Mucosa of descending colon (tissue), 3 donors: ENCODE measurements around the gene OR6K6. TPM values are rescaled to one million over a fixed set of nuclear protein-coding genes. Genes with fewer than 3 reads are reported as not detected.

Source experiments
- ATAC-seq: fragments of 200-7000 bp; cut with Tn5 transposase; one replicate; pipeline ENCODE4 v1.9.1; 2020; ENCODE audit warnings: mild to moderate bottlenecking, moderate library complexity
- DNase-seq, 3 donors: peaks; one replicate each; pipeline ENCODE4 v3.0.0-alpha.2; 2020
- H3K36me3 ChIP-seq: fragments of 200-600 bp; one replicate; pipeline ENCODE4 v1.8.0; 2021; ENCODE audit warnings: low read depth, mild to moderate bottlenecking
- H3K4me1 ChIP-seq: fragments of 200-600 bp; one replicate; pipeline ENCODE4 v1.8.0; 2021; ENCODE audit warnings: low read depth, mild to moderate bottlenecking
- H3K4me3 ChIP-seq: fragments of 200-600 bp; one replicate; pipeline ENCODE4 v1.8.0; 2021; ENCODE audit warnings: mild to moderate bottlenecking
- H3K9me3 ChIP-seq: fragments of 200-600 bp; one replicate; pipeline ENCODE4 v1.8.0; 2021; ENCODE audit warnings: mild to moderate bottlenecking
- intact Hi-C, 2 donors: fragments of 100-400 bp; cut with DNase I in 1 of 2; cut with micrococcal nuclease in 1 of 2; formaldehyde crosslinking; loops; one replicate each; pipeline versions ENCODE4 v1.11.0 to v1.11.1; 2022; cut with DNase I, micrococcal nuclease
- total RNA-seq, 3 donors: library from RNA; stranded (reverse); fragmentation: NEBNext Ultra II Directional in 2 of 3; extraction: Animal tissue kit (Norgen Biotek cat#: 25700) in 2 of 3; gene quantifications; one replicate each; pipeline versions ENCODE4 v1.2.1 to v1.2.4, GENCODE V29; 2021 to 2023
- TF ChIP-seq, protein P1 (sequence below): fragments of 200-600 bp; IDR thresholded peaks from one replicate; pipeline ENCODE4 v1.8.0; 2022; ENCODE audit warnings: antibody characterized with exemption, mild to moderate bottlenecking
- donor health status: DM: no; HTN: no; CAD: no; lungs with moderate emphysema.
- donor health status: DM: no; HTN: no; CAD: no.
- donor health status: DM: no; HTN: yes; CAD: no.

Gene OR6K6
- total RNA-seq, 3 donors from 2014 or later, result not detected

DNA sequence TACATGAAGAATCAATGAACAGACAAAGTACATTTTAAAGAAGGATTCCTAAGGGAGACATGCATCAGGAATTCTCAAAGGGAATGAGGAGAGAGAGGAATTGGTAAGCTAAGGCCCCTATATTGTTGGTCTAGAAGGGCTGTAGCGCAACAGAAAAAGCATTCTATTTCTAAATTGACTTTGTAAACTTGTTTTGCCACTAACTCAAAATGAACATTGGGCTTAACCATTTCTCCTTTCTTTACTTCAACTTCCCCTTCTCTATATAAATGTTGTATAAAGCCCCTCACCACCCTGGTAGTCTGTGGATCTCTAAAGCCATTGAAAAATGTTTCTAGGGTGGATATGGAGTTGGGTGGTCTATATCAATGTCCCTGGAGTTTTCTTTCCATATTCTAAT lies 46.9 kb downstream of the OR6K6 start:
- Histone ChIP-seq H3K4me1 (no peaks in the 10 kb centered on the region), H3K9me3 (no peaks in the 10 kb centered on the region), H3K4me3 (no peak overlapping the region), H3K36me3 (no peaks in the 10 kb centered on the region)
- intact Hi-C loops, result no loop called here
- no peak for DNase-seq
- ATAC-seq, result no peak
- TF ChIP-seq, protein P1, sequence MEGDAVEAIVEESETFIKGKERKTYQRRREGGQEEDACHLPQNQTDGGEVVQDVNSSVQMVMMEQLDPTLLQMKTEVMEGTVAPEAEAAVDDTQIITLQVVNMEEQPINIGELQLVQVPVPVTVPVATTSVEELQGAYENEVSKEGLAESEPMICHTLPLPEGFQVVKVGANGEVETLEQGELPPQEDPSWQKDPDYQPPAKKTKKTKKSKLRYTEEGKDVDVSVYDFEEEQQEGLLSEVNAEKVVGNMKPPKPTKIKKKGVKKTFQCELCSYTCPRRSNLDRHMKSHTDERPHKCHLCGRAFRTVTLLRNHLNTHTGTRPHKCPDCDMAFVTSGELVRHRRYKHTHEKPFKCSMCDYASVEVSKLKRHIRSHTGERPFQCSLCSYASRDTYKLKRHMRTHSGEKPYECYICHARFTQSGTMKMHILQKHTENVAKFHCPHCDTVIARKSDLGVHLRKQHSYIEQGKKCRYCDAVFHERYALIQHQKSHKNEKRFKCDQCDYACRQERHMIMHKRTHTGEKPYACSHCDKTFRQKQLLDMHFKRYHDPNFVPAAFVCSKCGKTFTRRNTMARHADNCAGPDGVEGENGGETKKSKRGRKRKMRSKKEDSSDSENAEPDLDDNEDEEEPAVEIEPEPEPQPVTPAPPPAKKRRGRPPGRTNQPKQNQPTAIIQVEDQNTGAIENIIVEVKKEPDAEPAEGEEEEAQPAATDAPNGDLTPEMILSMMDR, result no peak

DNA sequence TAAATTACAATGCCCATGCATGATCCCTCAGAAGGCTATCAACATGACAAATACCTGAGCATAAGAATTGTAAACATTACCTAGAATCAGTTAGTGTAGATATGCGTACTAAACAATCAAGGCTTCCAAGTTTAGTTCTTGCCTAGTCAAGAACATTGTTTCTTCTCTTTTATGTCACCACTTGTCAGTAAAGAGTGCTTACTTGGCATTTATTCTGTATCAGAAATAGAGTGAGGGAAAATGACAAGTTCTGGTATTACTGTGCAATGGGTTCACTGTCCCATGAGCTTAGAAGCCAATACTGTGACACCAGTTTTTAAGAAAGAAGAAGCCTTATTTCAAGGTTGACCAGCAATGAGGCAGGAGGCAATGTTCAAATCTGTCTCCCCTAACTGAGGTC lies 49.2 kb downstream of the OR6K6 start:
- intact Hi-C loops, result no loop called here
- H3K36me3 ChIP-seq, result no peaks in the 10 kb centered on the region
- DNase-seq (no peak), ATAC-seq (no peak)
- no peaks in the 10 kb centered on the region for H3K4me1 ChIP-seq
- no peaks in the 10 kb centered on the region for H3K9me3 ChIP-seq
- no peak overlapping the region for H3K4me3 ChIP-seq
- TF ChIP-seq, protein P1, result no peak

Other genes starting within 250 kb of the OR6K6 start
- not detected for gene OR6Y1, start 200.3 kb upstream of the OR6K6 start, total RNA-seq
- not detected for gene OR6P1, start 184.1 kb upstream of the OR6K6 start, total RNA-seq
- not detected for gene OR10X1, start 174.8 kb upstream of the OR6K6 start, total RNA-seq
- gene OR10Z1, start 149.5 kb upstream of the OR6K6 start, total RNA-seq, result not detected
- gene SPTA1, start 68.0 kb upstream of the OR6K6 start, total RNA-seq, result under 1 TPM in 2 of 3 donors, not detected in 1; 0.24 to 0.41 TPM
- not detected for gene OR6K2, start 54.1 kb upstream of the OR6K6 start, total RNA-seq
- gene OR6K3, start 34.0 kb upstream of the OR6K6 start, total RNA-seq, result not detected
- gene OR6N1, start 17.5 kb downstream of the OR6K6 start, total RNA-seq, result not detected
- not detected for gene OR6N2, start 26.5 kb downstream of the OR6K6 start, total RNA-seq
- 1 to 10 TPM; 1.2 to 5.7 (median 3.8) TPM for gene MNDA, start 76.6 kb downstream of the OR6K6 start, total RNA-seq
- gene PYHIN1, start 176.8 kb downstream of the OR6K6 start, total RNA-seq, result 1 to 10 TPM in 1 of 3 donors, under 1 TPM in 2; 0.87 to 2.0 (median 0.98) TPM